Adrenal gland (tissue), 12 donors: ENCODE measurements around the gene STK17B. TPM values are rescaled to one million over a fixed set of nuclear protein-coding genes. Genes with fewer than 3 reads are reported as not detected.

Experiments used
- DNase-seq, 7 donors: peaks; one replicate each; pipeline ENCODE4 v3.0.0-alpha.2; 2019 to 2020
- H3K27ac ChIP-seq, 5 donors: fragments of 200-600 bp; sonication (generic) in 4 of 5; 1 replicate in 3 of 5; 2 replicates in 2 of 5; pipeline versions ENCODE4 v1.5.1 to v1.8.0; 2016 to 2020; ENCODE audit warnings: mild to moderate bottlenecking in 1 of 5
- H3K27me3 ChIP-seq: fragments of 200-600 bp; 2 replicates; pipeline ENCODE4 v1.8.0; 2021
- H3K36me3 ChIP-seq, 2 donors: fragments of 200-600 bp; replicated peaks in 1 of 2; 1 replicate in 1 of 2; 2 replicates in 1 of 2; pipeline versions ENCODE4 v1.5.1 to v1.8.0; 2018 to 2022
- H3K4me1 ChIP-seq, 2 donors: fragments of 200-600 bp; replicated peaks in 1 of 2; 1 replicate in 1 of 2; 2 replicates in 1 of 2; pipeline versions ENCODE4 v1.5.1 to v1.8.0; 2018 to 2021
- H3K4me3 ChIP-seq, 4 donors: fragments of 200-600 bp; sonication (generic) in 3 of 4; one replicate each; pipeline ENCODE4 v1.5.1; 2016 to 2018
- H3K9me3 ChIP-seq, 3 donors: fragments of 200-600 bp; sonication (generic) in 1 of 3; replicated peaks in 1 of 3; 1 replicate in 2 of 3; 2 replicates in 1 of 3; pipeline versions ENCODE4 v1.5.1 to v1.8.0; 2016 to 2021
- POLR2A ChIP-seq, 2 donors: fragments of 450-650 bp; IDR thresholded peaks; one replicate each; pipeline ENCODE4 v1.6.1; 2017; ENCODE audit warnings: antibody characterized with exemption in 2 of 2, mild to moderate bottlenecking in 2 of 2, moderate library complexity in 1 of 2
- WGBS, 4 donors: extraction: QIAGEN DNeasy Blood & Tissue Kit in 2 of 4; methylation state at CpG; one replicate each; pipeline versions ENCODE4 v1.1.5 to v1.1.7; 2013 to 2017; 5-methylcytosine and 5-hydroxymethylcytosine counted together
- intact Hi-C, 2 donors: fragments of 100-400 bp; cut with DNase I; formaldehyde crosslinking; loops; one replicate each; pipeline versions ENCODE4 v1.14.1 to v1.15.0; 2022 to 2023
- polyA plus RNA-seq, 3 donors: library from polyadenylated mRNA; stranded (reverse); fragments of 200-250 nt in 2 of 3; fragments of 350-450 nt in 1 of 3; fragmentation: Illumina TruSeq in 1 of 3; extraction: RNeasy Lipid Tissue Mini Kit (QIAGEN cat#74804) in 1 of 3; gene quantifications; one replicate each; pipeline ENCODE4 v1.2.3, GENCODE V29; 2013 to 2014
- total RNA-seq, 9 donors: library from RNA; depleted of rRNA in 4 of 9; stranded (reverse); fragments of >200 nt in 4 of 9; fragments of 120-200 nt in 1 of 9; fragmentation: NEBNext Ultra II Directional in 1 of 9; extraction: Animal tissue kit (Norgen Biotek cat#: 25700) in 1 of 9; gene quantifications; one replicate each; pipeline versions ENCODE4 v1.1.0 to v1.2.4, GENCODE V29; 2013 to 2023
- TF ChIP-seq, protein P1 (sequence below), 6 experiments: fragments of 450-650 bp in 4 of 6; fragments of 200-600 bp in 2 of 6; sonication (generic) in 1 of 6; IDR thresholded peaks; 1 replicate in 5 of 6; 2 replicates in 1 of 6; pipeline versions ENCODE4 v1.5.1 to v1.8.0; 2016 to 2021; ENCODE audit warnings: antibody characterized with exemption in 6 of 6, mild to moderate bottlenecking in 2 of 6, moderate library complexity in 1 of 6
- donor health status: healthy with polysubstance abuse.
- donor health status: Bipolar disorder and iron deficiency.
- donor health status: DM: yes; HTN: yes; CAD: no.
- donor health status: DM: no; HTN: no; CAD: no.
- donor health status: DM: no; HTN: no; CAD: no.
- donor health status: DM: yes; HTN: yes; CAD: no.

Gene STK17B
- total and polyA plus RNA-seq, 12 donors, result 3.6 to 35.0 (median 15.5) TPM

DNA sequence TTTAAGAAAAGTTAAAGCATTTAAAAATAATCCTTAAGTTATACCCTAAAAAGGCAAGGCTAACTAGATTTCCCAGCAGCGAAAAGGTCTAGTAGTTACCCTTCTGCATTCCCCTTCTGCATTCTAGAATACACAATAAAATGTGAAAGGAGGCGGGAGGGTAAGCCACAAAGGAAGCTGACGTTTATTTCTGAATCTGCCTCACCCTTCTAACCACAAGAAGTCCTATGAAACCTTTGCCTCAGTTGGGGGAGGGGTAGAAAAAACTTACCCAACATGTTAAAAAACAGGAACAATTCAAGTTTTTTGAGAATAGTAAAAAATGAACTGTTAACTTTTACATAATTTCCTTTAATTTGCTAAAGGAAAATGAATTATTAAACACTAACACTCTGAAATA is 11.3 kb downstream of the STK17B start:
- Histone ChIP-seq H3K4me3 (no peak overlapping the region), H3K4me1 (peaks cover 0 to 6% of the 10 kb centered on the region in 2 donors), H3K27ac (peak overlapping the region in 2 of 5 donors; percentile 32 to 65), H3K27me3 (no peaks in the 10 kb centered on the region), H3K36me3 (peaks cover 0 to 12% of the 10 kb centered on the region in 2 donors), H3K9me3 (no peaks in the 10 kb centered on the region)
- WGBS, 4 donors, result 52 to 66% (median 55%) methylated on average over 3 of the region's 3 CpGs
- TF ChIP-seq, protein P1, sequence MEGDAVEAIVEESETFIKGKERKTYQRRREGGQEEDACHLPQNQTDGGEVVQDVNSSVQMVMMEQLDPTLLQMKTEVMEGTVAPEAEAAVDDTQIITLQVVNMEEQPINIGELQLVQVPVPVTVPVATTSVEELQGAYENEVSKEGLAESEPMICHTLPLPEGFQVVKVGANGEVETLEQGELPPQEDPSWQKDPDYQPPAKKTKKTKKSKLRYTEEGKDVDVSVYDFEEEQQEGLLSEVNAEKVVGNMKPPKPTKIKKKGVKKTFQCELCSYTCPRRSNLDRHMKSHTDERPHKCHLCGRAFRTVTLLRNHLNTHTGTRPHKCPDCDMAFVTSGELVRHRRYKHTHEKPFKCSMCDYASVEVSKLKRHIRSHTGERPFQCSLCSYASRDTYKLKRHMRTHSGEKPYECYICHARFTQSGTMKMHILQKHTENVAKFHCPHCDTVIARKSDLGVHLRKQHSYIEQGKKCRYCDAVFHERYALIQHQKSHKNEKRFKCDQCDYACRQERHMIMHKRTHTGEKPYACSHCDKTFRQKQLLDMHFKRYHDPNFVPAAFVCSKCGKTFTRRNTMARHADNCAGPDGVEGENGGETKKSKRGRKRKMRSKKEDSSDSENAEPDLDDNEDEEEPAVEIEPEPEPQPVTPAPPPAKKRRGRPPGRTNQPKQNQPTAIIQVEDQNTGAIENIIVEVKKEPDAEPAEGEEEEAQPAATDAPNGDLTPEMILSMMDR (IDR thresholded peaks at IDR 0.05), result no peak
- TF ChIP-seq POLR2A (IDR thresholded peaks at IDR 0.05), result no peak
- DNase-seq, result peak in 3 of 7 donors; percentile 31 to 43 (median 43)
- intact Hi-C loops, result no loop called here

DNA sequence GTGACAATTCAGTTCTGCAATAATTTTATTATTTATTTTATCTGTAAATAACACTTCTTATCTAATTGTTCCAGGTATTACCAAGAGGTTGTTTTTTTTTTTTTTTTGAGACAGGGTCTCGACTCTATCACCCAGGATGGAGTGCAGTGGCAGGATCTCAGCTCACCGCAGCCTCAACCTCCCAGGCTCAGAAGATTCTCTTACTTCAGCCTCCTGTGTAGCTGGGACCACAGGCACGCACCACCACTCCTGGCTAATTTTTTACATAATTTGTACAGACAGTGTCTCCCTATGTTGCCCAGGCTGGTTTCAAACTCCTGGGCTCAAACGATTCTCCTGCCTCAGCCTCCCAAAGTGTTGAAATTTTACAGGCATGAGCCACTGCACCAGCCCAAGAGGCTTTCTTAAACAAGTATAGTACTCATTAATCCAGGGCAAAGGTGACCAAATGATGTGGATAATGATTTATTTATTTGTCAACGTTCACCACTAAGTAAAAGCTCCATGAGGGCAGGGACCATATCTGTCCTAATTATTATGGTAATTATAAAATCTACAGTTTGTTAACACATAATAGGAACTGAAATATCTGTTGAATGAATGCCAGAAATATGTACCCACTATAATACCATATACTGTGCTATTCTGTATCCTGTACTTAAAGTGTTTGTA is 12.0 kb downstream of the STK17B start:
- DNase-seq, result no peak
- intact Hi-C loops, result no loop called here
- TF ChIP-seq, protein P1 (IDR thresholded peaks at IDR 0.05), result no peak
- TF ChIP-seq POLR2A (IDR thresholded peaks at IDR 0.05), result no peak
- Histone ChIP-seq H3K9me3 (no peaks in the 10 kb centered on the region), H3K4me1 (peaks cover 0 to 6% of the 10 kb centered on the region in 2 donors), H3K36me3 (peaks cover 0 to 19% of the 10 kb centered on the region in 2 donors), H3K27ac (peak overlapping the region in 1 of 5 donors; percentile 65), H3K27me3 (no peaks in the 10 kb centered on the region), H3K4me3 (no peak overlapping the region)
- 82 to 85% (median 82%) methylated on average over 5 of the region's 5 CpGs for WGBS, 4 donors

DNA sequence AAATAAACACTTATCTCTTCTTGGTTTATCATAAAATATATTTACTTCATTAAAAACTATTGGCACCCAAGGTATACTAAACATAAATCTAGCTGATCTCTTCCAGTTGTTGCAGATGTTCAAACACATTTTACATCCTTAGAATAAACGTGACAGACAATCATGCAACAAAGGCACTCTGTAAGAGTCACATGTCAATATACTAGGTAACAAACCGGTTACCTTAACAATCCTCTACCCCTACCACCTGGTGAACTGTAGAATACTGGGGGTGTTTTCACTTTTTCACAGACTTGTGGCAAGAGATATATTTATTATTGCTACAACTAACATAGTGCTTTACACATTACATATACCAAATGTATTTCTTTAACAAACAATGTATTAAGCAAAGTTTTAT is 15.8 kb downstream of the STK17B start:
- Histone ChIP-seq H3K27me3 (no peaks in the 10 kb centered on the region), H3K27ac (no peak overlapping the region), H3K36me3 (peaks cover 0 to 9% of the 10 kb centered on the region in 2 donors), H3K4me3 (no peak overlapping the region), H3K9me3 (no peaks in the 10 kb centered on the region), H3K4me1 (peaks cover 0 to 11% of the 10 kb centered on the region in 2 donors)
- TF ChIP-seq, protein P1 (IDR thresholded peaks at IDR 0.05), result no peak
- no peak for TF ChIP-seq POLR2A (IDR thresholded peaks at IDR 0.05)
- 29 to 42% (median 32%) methylated on average over 2 of the region's 2 CpGs for WGBS, 4 donors
- intact Hi-C loops, result no loop called here
- no peak for DNase-seq

DNA sequence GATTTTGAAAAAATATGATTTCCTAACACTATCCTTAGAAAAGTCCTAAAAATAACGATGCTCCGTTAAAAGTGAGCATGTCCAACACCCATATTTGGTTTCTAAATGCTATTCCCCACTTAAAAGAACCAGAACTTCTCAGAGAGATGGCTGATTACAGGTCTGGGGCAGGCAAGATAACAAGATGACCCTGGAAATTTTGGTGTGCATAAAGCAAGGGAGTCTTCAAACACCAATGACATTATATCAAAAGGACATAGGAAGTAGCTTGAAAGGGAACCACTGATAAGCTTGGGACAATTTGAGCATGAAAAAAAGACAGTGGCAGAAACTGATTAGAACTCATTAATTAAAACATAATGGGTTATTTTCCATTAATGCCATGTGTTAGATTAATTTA is 17.9 kb downstream of the STK17B start:
- no peaks in the 10 kb centered on the region for H3K27me3 ChIP-seq
- TF ChIP-seq, protein P1 (IDR thresholded peaks at IDR 0.05), result no peak
- TF ChIP-seq POLR2A (IDR thresholded peaks at IDR 0.05), result no peak
- H3K36me3 ChIP-seq, result peaks cover 0 to 9% of the 10 kb centered on the region in 2 donors
- no peak overlapping the region for H3K27ac ChIP-seq
- WGBS, 4 donors, result 33 to 59% (median 44%) methylated on average over 2 of the region's 2 CpGs
- DNase-seq, result no peak
- H3K4me3 ChIP-seq, result no peak overlapping the region
- H3K4me1 ChIP-seq, result peaks cover 0 to 7% of the 10 kb centered on the region in 2 donors
- H3K9me3 ChIP-seq, result no peaks in the 10 kb centered on the region
- intact Hi-C loops, result no loop called here
